Caco-2 (cell line): ENCODE measurements around the gene BCL2. TPM values are rescaled to one million over a fixed set of nuclear protein-coding genes. Genes with fewer than 3 reads are reported as not detected.

Experiments
- BruUV-seq: library from RNA; stranded (reverse); fragments of 400-500 nt; replicated peaks from 2 replicates; lab custom pipeline; 2021; lab: Mats Ljungman, UMichigan
- CTCF ChIA-PET: fragments of 300-600 bp; sonication (Branson Sonifier 250); formaldehyde crosslinking; loops from one replicate; lab custom pipeline; 2022; ENCODE audit warnings: antibody characterized with exemption; lab: Charles Lee
- POLR2A ChIA-PET: fragments of 300-600 bp; sonication (Branson Sonifier 250); formaldehyde crosslinking; loops from one replicate; lab custom pipeline; 2022; ENCODE audit warnings: antibody characterized with exemption; lab: Charles Lee
- DNase-seq, 2 experiments: peaks; one replicate each; pipeline versions ENCODE4 v3.0.0 to v3.0.0-alpha.2; 2020 to 2022
- H3K27me3 ChIP-seq: replicated peaks from 2 replicates; pipeline ENCODE4 v1.6.0; 2011; ENCODE audit warnings: low read length; ENCODE audit not compliant: control insufficient read depth, insufficient read depth
- H3K36me3 ChIP-seq: 2 replicates; pipeline ENCODE4 v1.5.1; 2011; ENCODE audit warnings: low read length; ENCODE audit not compliant: control insufficient read depth, insufficient read depth
- H3K4me1 ChIP-seq: fragments of 250-450 bp; sonication (Bioruptor Pico); 2 replicates; pipeline ENCODE4 v1.5.1; 2020; ENCODE audit warnings: mild to moderate bottlenecking
- H3K4me3 ChIP-seq: 2 replicates; pipeline ENCODE4 v1.5.1; 2011; ENCODE audit warnings: low read depth, mild to moderate bottlenecking, control low read depth, low read length
- H3K9me3 ChIP-seq: fragments of 250-450 bp; sonication (Bioruptor Pico); 2 replicates; pipeline ENCODE4 v1.5.1; 2020; ENCODE audit warnings: mild to moderate bottlenecking, moderate library complexity
- H3K27ac Mint-ChIP-seq: one replicate; pipeline ENCODE4 v1.8.0; 2022; ENCODE audit warnings: mixed read lengths; ENCODE audit not compliant: unreplicated experiment
- H3K27me3 Mint-ChIP-seq: one replicate; pipeline ENCODE4 v1.8.0; 2022; ENCODE audit warnings: mixed read lengths; ENCODE audit not compliant: insufficient read depth, unreplicated experiment
- H3K36me3 Mint-ChIP-seq: one replicate; pipeline ENCODE4 v1.8.0; 2022; ENCODE audit warnings: mild to moderate bottlenecking, mixed read lengths; ENCODE audit not compliant: insufficient read depth, unreplicated experiment
- H3K4me1 Mint-ChIP-seq: one replicate; pipeline ENCODE4 v1.8.0; 2022; ENCODE audit warnings: low read depth, mixed read lengths; ENCODE audit not compliant: unreplicated experiment
- H3K4me3 Mint-ChIP-seq: one replicate; pipeline ENCODE4 v1.8.0; 2022; ENCODE audit warnings: mild to moderate bottlenecking, moderate library complexity, mixed read lengths; ENCODE audit not compliant: unreplicated experiment
- H3K9me3 Mint-ChIP-seq: one replicate; pipeline ENCODE4 v1.8.0; 2022; ENCODE audit warnings: mixed read lengths; ENCODE audit not compliant: unreplicated experiment
- intact Hi-C: fragments of 100-400 bp; cut with micrococcal nuclease; formaldehyde crosslinking; loops from one replicate; pipeline ENCODE4 v1.10.0; 2022; ENCODE audit not compliant: unreplicated experiment
- total RNA-seq: library from RNA; stranded (reverse); gene quantifications from 2 replicates; pipeline ENCODE4 v1.2.3, GENCODE V29; 2022
- TF ChIP-seq, protein P1 (sequence below), 2 experiments: fragments of 200-600 bp in 1 of 2; IDR thresholded peaks; 1 replicate in 1 of 2; 2 replicates in 1 of 2; pipeline versions ENCODE4 v1.5.1 to v1.8.0; 2011 to 2022; ENCODE audit warnings: antibody characterized with exemption in 1 of 2, control low read depth in 1 of 2, inconsistent platforms in 1 of 2, low read depth in 1 of 2, low read length in 1 of 2, mild to moderate bottlenecking in 1 of 2, moderate library complexity in 1 of 2; ENCODE audit not compliant: insufficient read depth in 1 of 2, severe bottlenecking in 1 of 2, unreplicated experiment in 1 of 2

The BCL2 gene
- total RNA-seq, 1 experiment from 2014 or later, result 6.5 TPM

DNA sequence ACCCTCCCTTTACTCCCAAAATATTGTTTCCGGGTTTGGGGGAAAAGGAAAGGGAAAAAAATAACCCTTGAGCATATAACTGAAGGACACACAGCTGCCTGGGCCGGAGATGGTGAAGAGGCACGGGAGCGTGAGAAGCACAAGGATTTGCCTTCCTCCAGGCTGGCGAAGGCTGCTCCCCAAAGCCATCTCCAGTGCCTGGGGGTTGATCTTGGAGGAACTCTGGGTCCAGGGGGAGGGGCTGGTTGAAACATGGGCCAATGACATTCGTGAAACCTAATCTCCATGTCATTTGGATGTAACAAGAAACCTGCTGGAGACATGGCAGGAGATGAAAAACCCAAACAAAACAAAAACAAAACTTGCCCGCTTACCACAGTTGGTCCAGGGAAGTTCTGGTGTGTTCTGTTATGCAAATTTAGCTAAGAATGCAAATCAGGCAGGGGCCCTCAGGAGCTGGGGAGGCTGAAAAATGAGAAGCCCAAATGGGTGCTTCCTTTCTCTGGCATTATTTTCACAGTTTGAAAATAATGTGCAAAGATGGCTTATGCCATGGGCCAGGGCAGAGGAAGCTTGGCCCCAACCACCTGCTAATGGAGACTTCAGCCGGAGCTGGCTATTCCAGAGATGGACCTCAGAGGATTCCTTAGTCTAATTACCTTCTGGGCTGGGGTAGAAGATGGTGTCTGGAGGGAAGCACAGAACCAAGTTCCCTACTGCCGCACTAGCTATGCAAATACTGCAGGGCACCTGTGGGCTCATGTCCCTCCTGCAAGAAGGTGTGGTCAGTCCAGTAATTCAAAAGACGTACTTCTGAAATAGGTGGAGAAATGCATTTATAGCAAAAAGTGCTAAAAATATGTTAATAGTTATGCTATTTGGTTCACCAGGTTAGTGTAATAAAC, 180.9 kb downstream of the BCL2 start:
- H3K9me3 ChIP-seq, result no peaks in the 10 kb centered on the region
- H3K36me3 ChIP-seq, result no peaks in the 10 kb centered on the region
- no TSS peak for BruUV-seq
- intact Hi-C loops, result no loop called here
- Mint-ChIP-seq H3K4me1 (peaks cover 14% of the 10 kb centered on the region), H3K27ac (no peak overlapping the region), H3K9me3 (no peaks in the 10 kb centered on the region), H3K4me3 (no peak overlapping the region), H3K36me3 (no peaks in the 10 kb centered on the region), H3K27me3 (no peaks in the 10 kb centered on the region)
- TF ChIP-seq, protein P1, sequence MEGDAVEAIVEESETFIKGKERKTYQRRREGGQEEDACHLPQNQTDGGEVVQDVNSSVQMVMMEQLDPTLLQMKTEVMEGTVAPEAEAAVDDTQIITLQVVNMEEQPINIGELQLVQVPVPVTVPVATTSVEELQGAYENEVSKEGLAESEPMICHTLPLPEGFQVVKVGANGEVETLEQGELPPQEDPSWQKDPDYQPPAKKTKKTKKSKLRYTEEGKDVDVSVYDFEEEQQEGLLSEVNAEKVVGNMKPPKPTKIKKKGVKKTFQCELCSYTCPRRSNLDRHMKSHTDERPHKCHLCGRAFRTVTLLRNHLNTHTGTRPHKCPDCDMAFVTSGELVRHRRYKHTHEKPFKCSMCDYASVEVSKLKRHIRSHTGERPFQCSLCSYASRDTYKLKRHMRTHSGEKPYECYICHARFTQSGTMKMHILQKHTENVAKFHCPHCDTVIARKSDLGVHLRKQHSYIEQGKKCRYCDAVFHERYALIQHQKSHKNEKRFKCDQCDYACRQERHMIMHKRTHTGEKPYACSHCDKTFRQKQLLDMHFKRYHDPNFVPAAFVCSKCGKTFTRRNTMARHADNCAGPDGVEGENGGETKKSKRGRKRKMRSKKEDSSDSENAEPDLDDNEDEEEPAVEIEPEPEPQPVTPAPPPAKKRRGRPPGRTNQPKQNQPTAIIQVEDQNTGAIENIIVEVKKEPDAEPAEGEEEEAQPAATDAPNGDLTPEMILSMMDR (IDR thresholded peaks at IDR 0.05; ENCODE audit: insufficient read depth in 1 of 2, low read depth in 1 of 2, low read length in 1 of 2, severe bottlenecking in 1 of 2, unreplicated experiment in 1 of 2), result no peak
- ChIA-PET CTCF (no interaction called here), POLR2A (no interaction called here)
- DNase-seq, result no peak
- no peak overlapping the region for H3K4me3 ChIP-seq
- no peaks in the 10 kb centered on the region for H3K27me3 ChIP-seq
- no peaks in the 10 kb centered on the region for H3K4me1 ChIP-seq

DNA sequence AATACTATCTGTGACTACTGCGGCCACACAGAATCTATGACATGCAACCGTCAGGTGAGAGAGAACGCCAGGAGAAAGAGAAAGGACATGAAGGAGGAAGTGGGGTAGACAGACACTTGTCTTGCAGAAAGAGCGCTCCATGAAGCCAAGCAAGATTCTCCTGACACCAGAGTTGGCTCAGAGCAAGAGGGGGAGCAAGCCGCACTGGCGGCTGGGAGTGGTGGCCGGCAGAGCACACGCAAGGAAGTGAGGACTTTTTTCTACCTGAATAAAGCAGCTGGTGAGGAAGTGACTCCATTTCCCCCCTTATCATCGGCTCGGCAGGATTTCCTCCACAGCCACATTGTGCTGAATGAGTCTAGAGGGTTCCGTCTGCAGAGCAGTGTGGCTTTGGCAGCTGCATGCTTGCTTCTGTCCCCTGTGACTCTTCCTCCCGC, 181.6 kb downstream of the BCL2 start:
- no peaks in the 10 kb centered on the region for H3K9me3 ChIP-seq
- ChIA-PET POLR2A (no interaction called here), CTCF (no interaction called here)
- H3K36me3 ChIP-seq, result no peaks in the 10 kb centered on the region
- no peak for DNase-seq
- intact Hi-C loops, result loop anchor here (2.0 kb wide), 1 partner anchor 23 kb away; no protein-coding TSS in a partner anchor
- no peaks in the 10 kb centered on the region for H3K9me3 Mint-ChIP-seq
- H3K4me3 ChIP-seq, result no peak overlapping the region
- no peaks in the 10 kb centered on the region for H3K27me3 Mint-ChIP-seq
- no peaks in the 10 kb centered on the region for H3K4me1 ChIP-seq
- H3K27ac Mint-ChIP-seq, result no peak overlapping the region
- BruUV-seq, result no TSS peak
- H3K4me1 Mint-ChIP-seq, result peaks cover 14% of the 10 kb centered on the region
- no peaks in the 10 kb centered on the region for H3K27me3 ChIP-seq
- H3K36me3 Mint-ChIP-seq, result no peaks in the 10 kb centered on the region
- H3K4me3 Mint-ChIP-seq, result no peak overlapping the region
- TF ChIP-seq, protein P1 (IDR thresholded peaks at IDR 0.05; ENCODE audit: insufficient read depth in 1 of 2, low read depth in 1 of 2, low read length in 1 of 2, severe bottlenecking in 1 of 2, unreplicated experiment in 1 of 2), result no peak

DNA sequence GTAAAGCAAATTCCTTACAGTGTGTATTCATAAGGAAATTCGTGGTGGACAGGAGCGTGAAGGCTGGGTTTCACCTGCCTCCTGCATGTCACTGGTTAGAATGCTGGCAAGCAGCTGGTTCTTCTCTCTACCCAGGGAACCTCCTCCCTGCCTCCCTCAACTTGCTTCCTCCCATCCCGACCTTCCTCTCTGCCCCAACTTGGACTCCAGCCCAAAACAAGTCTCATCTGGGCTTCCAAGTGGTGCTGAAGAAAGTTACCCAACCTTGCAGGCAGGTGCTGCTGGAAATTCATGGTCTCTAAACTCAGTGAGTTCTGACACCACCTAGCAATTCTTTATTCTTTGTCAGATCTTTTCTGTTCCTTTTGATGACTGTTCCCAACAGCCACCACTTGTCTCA, 184.5 kb downstream of the BCL2 start:
- CTCF ChIA-PET, result no interaction called here
- Mint-ChIP-seq H3K36me3 (no peaks in the 10 kb centered on the region), H3K4me1 (peaks cover 14% of the 10 kb centered on the region), H3K4me3 (no peak overlapping the region), H3K9me3 (no peaks in the 10 kb centered on the region), H3K27me3 (no peaks in the 10 kb centered on the region), H3K27ac (no peak overlapping the region)
- intact Hi-C loops, result no loop called here
- H3K4me3 ChIP-seq, result no peak overlapping the region
- BruUV-seq, result no TSS peak
- DNase-seq, result no peak
- H3K9me3 ChIP-seq, result no peaks in the 10 kb centered on the region
- TF ChIP-seq, protein P1 (IDR thresholded peaks at IDR 0.05; ENCODE audit: insufficient read depth in 1 of 2, low read depth in 1 of 2, low read length in 1 of 2, severe bottlenecking in 1 of 2, unreplicated experiment in 1 of 2), result no peak
- no peaks in the 10 kb centered on the region for H3K36me3 ChIP-seq
- no peaks in the 10 kb centered on the region for H3K27me3 ChIP-seq
- no peaks in the 10 kb centered on the region for H3K4me1 ChIP-seq
- POLR2A ChIA-PET, result no interaction called here
